ENCODE data around the gene COX5A. TPM values are rescaled to one million over a fixed set of nuclear protein-coding genes. Genes with fewer than 3 reads are reported as not detected.

Gene COX5A
- total RNA-seq, 4 donors from 2014 or later = 109 to 175 (median 137) TPM

DNA sequence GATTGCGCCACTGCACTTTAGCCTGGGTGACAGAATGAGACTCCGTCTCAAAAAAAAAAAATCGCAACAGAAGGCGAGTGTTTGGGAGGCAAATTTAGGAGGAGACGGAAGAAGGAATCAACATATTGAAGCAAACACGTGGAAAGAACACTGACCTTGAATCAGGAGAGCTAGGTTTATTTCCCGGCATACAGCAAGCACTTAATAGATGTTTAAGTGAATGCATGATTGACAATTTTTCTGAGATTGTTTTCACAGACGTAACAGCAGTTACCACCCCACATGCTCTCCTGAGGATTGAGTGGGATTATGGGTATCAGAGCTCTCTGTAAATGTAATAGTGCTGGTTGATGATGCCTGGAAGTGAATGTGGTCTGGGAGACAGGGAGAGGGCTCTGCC is 24.3 kb upstream of the COX5A start:
- DNase-seq (ENCODE audit: low spot score in 2 of 2) = no peak
- TF ChIP-seq, protein P1, sequence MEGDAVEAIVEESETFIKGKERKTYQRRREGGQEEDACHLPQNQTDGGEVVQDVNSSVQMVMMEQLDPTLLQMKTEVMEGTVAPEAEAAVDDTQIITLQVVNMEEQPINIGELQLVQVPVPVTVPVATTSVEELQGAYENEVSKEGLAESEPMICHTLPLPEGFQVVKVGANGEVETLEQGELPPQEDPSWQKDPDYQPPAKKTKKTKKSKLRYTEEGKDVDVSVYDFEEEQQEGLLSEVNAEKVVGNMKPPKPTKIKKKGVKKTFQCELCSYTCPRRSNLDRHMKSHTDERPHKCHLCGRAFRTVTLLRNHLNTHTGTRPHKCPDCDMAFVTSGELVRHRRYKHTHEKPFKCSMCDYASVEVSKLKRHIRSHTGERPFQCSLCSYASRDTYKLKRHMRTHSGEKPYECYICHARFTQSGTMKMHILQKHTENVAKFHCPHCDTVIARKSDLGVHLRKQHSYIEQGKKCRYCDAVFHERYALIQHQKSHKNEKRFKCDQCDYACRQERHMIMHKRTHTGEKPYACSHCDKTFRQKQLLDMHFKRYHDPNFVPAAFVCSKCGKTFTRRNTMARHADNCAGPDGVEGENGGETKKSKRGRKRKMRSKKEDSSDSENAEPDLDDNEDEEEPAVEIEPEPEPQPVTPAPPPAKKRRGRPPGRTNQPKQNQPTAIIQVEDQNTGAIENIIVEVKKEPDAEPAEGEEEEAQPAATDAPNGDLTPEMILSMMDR (IDR thresholded peaks at IDR 0.05) = no peak
- no peak for TF ChIP-seq POLR2A (IDR thresholded peaks at IDR 0.05)
- WGBS, 2 donors = 93% methylated on average over 8 of the region's 8 CpGs
- intact Hi-C loops (cut with DNase I; ENCODE audit: low total_unique reads) = no loop called here
- no peak overlapping the region for H3K4me3 ChIP-seq (ENCODE audit: low read depth, poor library complexity, severe bottlenecking)

DNA sequence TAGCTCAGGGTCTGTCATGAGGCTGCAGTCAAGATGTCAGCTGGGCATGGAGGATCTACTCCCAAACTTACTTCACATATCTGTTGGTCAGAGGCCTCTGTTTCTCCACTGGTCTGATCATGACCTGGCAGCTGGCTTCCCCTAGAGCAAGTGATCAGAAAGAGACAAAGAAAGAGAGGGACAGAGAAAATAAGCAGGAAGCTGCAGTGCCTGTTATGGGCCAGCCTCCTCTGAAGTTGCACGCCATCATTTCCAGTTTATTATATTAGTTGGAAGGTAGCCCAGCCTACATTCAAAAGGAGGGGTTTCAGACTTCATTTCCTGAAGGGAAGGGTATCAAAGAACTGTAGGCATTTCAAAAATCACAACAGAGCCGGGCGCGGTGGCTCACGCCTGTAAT is 23.7 kb upstream of the COX5A start:
- WGBS, 2 donors = 67 to 69% methylated on average over 5 of the region's 5 CpGs
- DNase-seq (ENCODE audit: low spot score in 2 of 2) = no peak
- no peak for TF ChIP-seq POLR2A (IDR thresholded peaks at IDR 0.05)
- TF ChIP-seq, protein P1 (IDR thresholded peaks at IDR 0.05) = no peak
- H3K4me3 ChIP-seq (ENCODE audit: low read depth, poor library complexity, severe bottlenecking) = no peak overlapping the region
- intact Hi-C loops (cut with DNase I; ENCODE audit: low total_unique reads) = no loop called here

DNA sequence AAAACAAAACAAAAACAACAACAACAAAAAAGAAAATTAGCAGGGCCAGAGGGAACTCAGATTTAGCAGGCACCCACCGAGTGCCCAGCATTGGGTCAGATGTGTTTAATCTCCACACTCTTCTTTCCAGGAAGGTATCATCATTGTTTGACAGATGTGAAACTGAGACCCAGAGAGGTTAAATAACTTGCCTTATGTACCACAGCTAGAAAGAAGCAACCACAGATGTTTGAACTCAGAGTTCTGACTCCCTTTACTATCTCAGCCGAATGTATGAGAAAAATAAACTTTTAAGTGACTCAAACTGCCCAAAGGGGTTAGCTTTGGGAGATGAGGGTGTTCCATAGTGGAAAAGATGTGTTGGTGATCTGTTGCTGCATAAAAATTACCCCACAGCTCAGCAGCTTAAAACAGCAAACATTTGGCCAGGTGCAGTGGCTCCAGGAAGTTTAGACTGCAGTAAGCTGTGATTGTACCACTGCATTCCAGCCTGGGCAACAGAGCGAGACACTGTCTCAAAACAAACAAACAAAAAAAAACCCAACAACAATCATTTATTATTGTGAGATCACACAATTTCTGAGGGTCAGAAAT is 23.2 kb upstream of the COX5A start:
- intact Hi-C loops (cut with DNase I; ENCODE audit: low total_unique reads) = no loop called here

DNA sequence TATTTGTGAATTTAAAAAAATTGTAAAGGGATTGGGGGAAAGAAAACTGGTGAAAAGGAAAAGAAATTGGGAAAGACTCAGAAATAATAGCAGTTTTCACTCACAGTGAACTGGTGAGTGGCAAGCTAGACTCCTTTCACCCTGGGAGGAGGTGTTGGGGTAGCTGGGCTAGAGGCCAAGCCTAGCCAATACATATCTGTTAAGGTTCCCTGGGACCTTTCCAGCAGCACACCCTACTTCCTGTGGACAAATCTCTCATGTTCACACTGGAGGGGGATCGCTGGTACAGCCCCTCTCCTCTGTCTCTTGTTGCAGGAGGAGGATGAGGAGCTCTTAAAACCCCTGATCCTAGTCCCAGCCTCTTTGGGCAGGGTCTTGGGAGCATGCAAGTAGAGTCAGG is 22.4 kb upstream of the COX5A start:
- H3K4me3 ChIP-seq (ENCODE audit: low read depth, poor library complexity, severe bottlenecking) = no peak overlapping the region
- TF ChIP-seq, protein P1 (IDR thresholded peaks at IDR 0.05) = no peak
- no peak for TF ChIP-seq POLR2A (IDR thresholded peaks at IDR 0.05)
- 83 to 89% methylated on average over 1 of the region's 1 CpG for WGBS, 2 donors
- intact Hi-C loops (cut with DNase I; ENCODE audit: low total_unique reads) = no loop called here
- DNase-seq (ENCODE audit: low spot score in 2 of 2) = no peak

More for the DNA sequence above, 23.2 kb upstream of the COX5A start:
- no peak overlapping the region for H3K4me3 ChIP-seq (ENCODE audit: low read depth, poor library complexity, severe bottlenecking)
- DNase-seq (ENCODE audit: low spot score in 2 of 2) = no peak
- no peak for TF ChIP-seq POLR2A (IDR thresholded peaks at IDR 0.05)
- TF ChIP-seq, protein P1 (IDR thresholded peaks at IDR 0.05) = no peak
- WGBS, 2 donors = 66 to 72% methylated on average over 3 of the region's 3 CpGs

DNA sequence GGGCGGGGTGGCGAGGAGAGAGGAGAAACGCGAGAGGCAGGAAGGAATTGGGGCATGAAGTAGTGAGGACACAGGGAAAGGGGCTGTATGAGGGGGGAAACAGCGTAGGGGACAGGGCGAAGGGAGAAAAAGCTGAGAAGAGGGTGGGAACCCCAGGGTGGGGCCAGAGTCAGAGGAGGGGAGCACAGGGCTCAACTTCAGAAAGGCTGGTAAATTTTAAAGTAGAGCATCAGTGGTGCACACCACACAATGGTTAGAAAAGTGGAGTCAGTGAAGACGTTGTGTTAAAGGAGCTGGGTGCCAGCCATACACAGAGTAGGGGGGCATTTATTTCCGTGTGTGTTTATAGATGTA is 21.7 kb upstream of the COX5A start:
- WGBS, 2 donors = 20 to 27% methylated on average over 8 of the region's 8 CpGs
- no peak for DNase-seq (ENCODE audit: low spot score in 2 of 2)
- no peak overlapping the region for H3K4me3 ChIP-seq (ENCODE audit: low read depth, poor library complexity, severe bottlenecking)
- intact Hi-C loops (cut with DNase I; ENCODE audit: low total_unique reads) = no loop called here
- TF ChIP-seq, protein P1 (IDR thresholded peaks at IDR 0.05) = no peak
- no peak for TF ChIP-seq POLR2A (IDR thresholded peaks at IDR 0.05)
